Measurements from ENCODE around the gene MAP2K5. TPM values are rescaled to one million over a fixed set of nuclear protein-coding genes. Genes with fewer than 3 reads are reported as not detected.
A peak's percentile ranks its signal among the peaks of the same experiment; 100 is the strongest.

The MAP2K5 gene
- total RNA-seq, 2 experiments from 2014 or later, result 17.0 to 20.8 TPM

- Mint-ChIP-seq H3K4me3 (no peak overlapping the region), H3K27ac (no peak overlapping the region), H3K27me3 (no peaks in the 10 kb centered on the region), H3K36me3 (peaks cover 5% of the 10 kb centered on the region), H3K9me3 (no peaks in the 10 kb centered on the region), H3K4me1 (peaks cover 22% of the 10 kb centered on the region)
- no peak for DNase-seq
These were observed 240.1 kb downstream of the MAP2K5 start for GRCh38 chr15:67782691-67782991.

GRCh38 chr15:67783303-67783702, 240.8 kb downstream of the MAP2K5 start:
- H3K4me1 Mint-ChIP-seq, result peaks cover 22% of the 10 kb centered on the region
- no peak overlapping the region for H3K4me3 Mint-ChIP-seq
- H3K9me3 Mint-ChIP-seq, result no peaks in the 10 kb centered on the region
- no peak overlapping the region for H3K27ac Mint-ChIP-seq
- DNase-seq, result peak; percentile 34
- peaks cover 3% of the 10 kb centered on the region for H3K36me3 Mint-ChIP-seq
- H3K27me3 Mint-ChIP-seq, result no peaks in the 10 kb centered on the region

GRCh38 chr15:67784090-67784781, 241.7 kb downstream of the MAP2K5 start:
- no peak for DNase-seq
- Mint-ChIP-seq H3K27me3 (no peaks in the 10 kb centered on the region), H3K4me3 (no peak overlapping the region), H3K36me3 (peaks cover 5% of the 10 kb centered on the region), H3K4me1 (peaks cover 22% of the 10 kb centered on the region), H3K27ac (no peak overlapping the region), H3K9me3 (no peaks in the 10 kb centered on the region)

GRCh38 chr15:67784856-67785430, 242.4 kb downstream of the MAP2K5 start:
- Mint-ChIP-seq H3K4me1 (peaks cover 22% of the 10 kb centered on the region), H3K4me3 (no peak overlapping the region), H3K36me3 (peaks cover 5% of the 10 kb centered on the region), H3K9me3 (no peaks in the 10 kb centered on the region), H3K27me3 (no peaks in the 10 kb centered on the region), H3K27ac (no peak overlapping the region)
- no peak for DNase-seq

GRCh38 chr15:67785431-67785830, 242.9 kb downstream of the MAP2K5 start:
- Mint-ChIP-seq H3K27me3 (no peaks in the 10 kb centered on the region), H3K27ac (no peak overlapping the region), H3K4me1 (peaks cover 22% of the 10 kb centered on the region), H3K9me3 (no peaks in the 10 kb centered on the region), H3K4me3 (no peak overlapping the region), H3K36me3 (peaks cover 5% of the 10 kb centered on the region)
- DNase-seq, result no peak

- peaks cover 10% of the 10 kb centered on the region for H3K36me3 Mint-ChIP-seq
- peaks cover 22% of the 10 kb centered on the region for H3K4me1 Mint-ChIP-seq
- DNase-seq, result no peak
- no peaks in the 10 kb centered on the region for H3K27me3 Mint-ChIP-seq
- no peak overlapping the region for H3K4me3 Mint-ChIP-seq
- H3K27ac Mint-ChIP-seq, result no peak overlapping the region
- H3K9me3 Mint-ChIP-seq, result no peaks in the 10 kb centered on the region
These were observed 244.1 kb downstream of the MAP2K5 start for GRCh38 chr15:67786646-67787045.

GRCh38 chr15:67788986-67789385, 246.5 kb downstream of the MAP2K5 start:
- H3K27ac Mint-ChIP-seq, result no peak overlapping the region
- H3K9me3 Mint-ChIP-seq, result no peaks in the 10 kb centered on the region
- no peak for DNase-seq
- H3K27me3 Mint-ChIP-seq, result no peaks in the 10 kb centered on the region
- peaks cover 12% of the 10 kb centered on the region for H3K36me3 Mint-ChIP-seq
- no peak overlapping the region for H3K4me3 Mint-ChIP-seq
- peaks cover 11% of the 10 kb centered on the region for H3K4me1 Mint-ChIP-seq

- H3K27me3 Mint-ChIP-seq, result no peaks in the 10 kb centered on the region
- no peak overlapping the region for H3K27ac Mint-ChIP-seq
- DNase-seq, result no peak
- H3K4me3 Mint-ChIP-seq, result no peak overlapping the region
- H3K4me1 Mint-ChIP-seq, result peaks cover 8% of the 10 kb centered on the region
- H3K9me3 Mint-ChIP-seq, result peaks cover 6% of the 10 kb centered on the region
- peaks cover 23% of the 10 kb centered on the region for H3K36me3 Mint-ChIP-seq
These were observed 248.3 kb downstream of the MAP2K5 start for GRCh38 chr15:67790610-67791319.

GRCh38 chr15:67792250-67792942, 249.9 kb downstream of the MAP2K5 start:
- Mint-ChIP-seq H3K4me1 (peaks cover 8% of the 10 kb centered on the region), H3K9me3 (peaks cover 6% of the 10 kb centered on the region), H3K27ac (no peak overlapping the region), H3K27me3 (no peaks in the 10 kb centered on the region), H3K4me3 (no peak overlapping the region), H3K36me3 (peaks cover 25% of the 10 kb centered on the region)
- no peak for DNase-seq

- Mint-ChIP-seq H3K27me3 (no peaks in the 10 kb centered on the region), H3K4me3 (no peak overlapping the region), H3K27ac (no peak overlapping the region), H3K9me3 (peaks cover 6% of the 10 kb centered on the region), H3K36me3 (peaks cover 24% of the 10 kb centered on the region), H3K4me1 (peaks cover 8% of the 10 kb centered on the region)
- peak; percentile 41 for DNase-seq
These were observed 252.5 kb downstream of the MAP2K5 start for GRCh38 chr15:67794832-67795574.

GRCh38 chr15:67796196-67797127, 254.0 kb downstream of the MAP2K5 start:
- Mint-ChIP-seq H3K4me1 (peaks cover 8% of the 10 kb centered on the region), H3K27me3 (no peaks in the 10 kb centered on the region), H3K36me3 (peaks cover 20% of the 10 kb centered on the region), H3K9me3 (peaks cover 6% of the 10 kb centered on the region), H3K4me3 (no peak overlapping the region), H3K27ac (no peak overlapping the region)
- DNase-seq, result no peak

- peaks cover 9% of the 10 kb centered on the region for H3K36me3 Mint-ChIP-seq
- H3K9me3 Mint-ChIP-seq, result peaks cover 3% of the 10 kb centered on the region
- no peak for DNase-seq
- no peak overlapping the region for H3K27ac Mint-ChIP-seq
- no peak overlapping the region for H3K4me3 Mint-ChIP-seq
- H3K4me1 Mint-ChIP-seq, result peaks cover 3% of the 10 kb centered on the region
- no peaks in the 10 kb centered on the region for H3K27me3 Mint-ChIP-seq
These were observed 257.3 kb downstream of the MAP2K5 start for GRCh38 chr15:67799801-67800205.

GRCh38 chr15:67801142-67801541, 258.6 kb downstream of the MAP2K5 start:
- no peaks in the 10 kb centered on the region for H3K27me3 Mint-ChIP-seq
- H3K4me3 Mint-ChIP-seq, result no peak overlapping the region
- H3K4me1 Mint-ChIP-seq, result no peaks in the 10 kb centered on the region
- H3K36me3 Mint-ChIP-seq, result peaks cover 1% of the 10 kb centered on the region
- H3K27ac Mint-ChIP-seq, result no peak overlapping the region
- no peak for DNase-seq
- no peaks in the 10 kb centered on the region for H3K9me3 Mint-ChIP-seq

Data from activated naive CD8-positive, alpha-beta T cell treated with anti-CD3 and anti-CD28 coated beads for 36 hours (primary cell).